Ishikawa (cell line): ENCODE results near the gene SLC38A5.

Source experiments
- CREB1 ChIP-seq: IDR thresholded peaks from 2 replicates; pipeline ENCODE4 v1.6.1; 2012; ENCODE audit warnings: low read depth
- EGR1 ChIP-seq: IDR thresholded peaks from 2 replicates; pipeline ENCODE4 v1.6.1; 2012
- EP300 ChIP-seq: IDR thresholded peaks from 2 replicates; pipeline ENCODE4 v1.6.1; 2012; ENCODE audit warnings: borderline replicate concordance
- FOXM1 ChIP-seq: IDR thresholded peaks from 2 replicates; pipeline ENCODE4 v1.6.1; 2012; ENCODE audit warnings: low read depth, borderline replicate concordance
- RAD21 ChIP-seq: IDR thresholded peaks from 2 replicates; pipeline ENCODE4 v1.6.1; 2012; ENCODE audit warnings: low read depth
- TAF1 ChIP-seq: IDR thresholded peaks from 2 replicates; pipeline ENCODE4 v1.6.1; 2012; ENCODE audit warnings: low read depth, mild to moderate bottlenecking
- TCF12 ChIP-seq: IDR thresholded peaks from 2 replicates; pipeline ENCODE4 v1.6.1; 2012; ENCODE audit warnings: low read depth
- TEAD4 ChIP-seq: IDR thresholded peaks from 2 replicates; pipeline ENCODE4 v1.6.1; 2012
- YY1 ChIP-seq: IDR thresholded peaks from 2 replicates; pipeline ENCODE4 v1.6.1; 2012; ENCODE audit warnings: low read depth
- ZBTB7A ChIP-seq: IDR thresholded peaks from 2 replicates; pipeline ENCODE4 v1.6.1; 2012; ENCODE audit warnings: low read depth
- TF ChIP-seq, protein P1 (sequence below): IDR thresholded peaks from 2 replicates; pipeline ENCODE4 v1.6.1; 2012; ENCODE audit warnings: low read depth, mild to moderate bottlenecking

DNA sequence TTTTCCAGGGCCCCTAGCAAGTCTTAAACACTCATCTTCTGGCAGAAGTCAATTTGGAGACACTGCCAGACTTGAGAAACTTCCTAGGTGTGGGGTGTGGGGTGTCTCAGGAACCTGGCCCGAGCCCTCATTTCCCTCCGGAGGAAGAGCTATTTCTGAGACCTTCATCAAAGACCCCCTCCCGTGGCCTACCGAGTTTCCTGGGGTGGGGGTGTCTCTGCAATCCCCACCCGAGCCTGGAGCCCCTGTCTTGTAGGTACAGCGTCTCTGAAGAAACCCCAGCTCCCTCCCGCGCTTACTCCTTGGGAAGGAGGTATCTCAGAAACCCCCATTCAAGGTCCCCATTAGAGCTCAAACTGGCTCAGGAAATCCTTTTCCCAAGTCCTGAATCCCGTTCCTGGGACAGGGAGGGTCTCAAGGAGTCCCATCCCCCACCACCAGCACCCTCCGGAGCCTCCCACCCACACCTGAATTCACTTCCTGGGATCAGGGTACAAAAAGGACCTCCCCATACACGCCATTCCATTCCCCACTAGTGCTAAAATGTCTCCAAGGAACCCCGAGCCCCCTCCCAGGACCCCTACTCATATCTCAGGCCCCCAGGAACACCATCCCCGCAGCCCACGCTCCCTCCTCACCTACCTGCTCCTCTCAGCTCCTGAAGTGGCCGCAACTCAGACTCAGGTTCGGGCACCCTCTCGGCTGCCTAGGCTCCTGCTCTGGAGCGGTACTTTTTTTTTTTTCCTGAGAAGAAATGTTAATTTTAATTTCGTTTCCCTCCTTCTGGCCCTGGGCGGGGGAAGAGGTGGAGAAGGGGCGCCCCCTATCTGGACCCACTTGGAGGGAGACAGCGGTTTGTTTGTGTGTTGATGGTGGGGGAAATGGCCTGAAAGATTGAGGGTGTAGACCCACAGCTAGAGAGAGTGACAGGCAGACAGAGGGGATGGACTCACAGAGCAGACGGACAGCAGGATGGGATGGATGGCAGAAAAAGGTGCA lies 1.1 kb downstream of the SLC38A5 start:
- no peak for TF ChIP-seq YY1
- TF ChIP-seq ZBTB7A: no peak
- TF ChIP-seq EP300: no peak
- TF ChIP-seq TCF12: no peak
- no peak for TF ChIP-seq CREB1
- no peak for TF ChIP-seq TEAD4
- TF ChIP-seq TAF1: no peak
- no peak for TF ChIP-seq RAD21
- TF ChIP-seq, protein P1, sequence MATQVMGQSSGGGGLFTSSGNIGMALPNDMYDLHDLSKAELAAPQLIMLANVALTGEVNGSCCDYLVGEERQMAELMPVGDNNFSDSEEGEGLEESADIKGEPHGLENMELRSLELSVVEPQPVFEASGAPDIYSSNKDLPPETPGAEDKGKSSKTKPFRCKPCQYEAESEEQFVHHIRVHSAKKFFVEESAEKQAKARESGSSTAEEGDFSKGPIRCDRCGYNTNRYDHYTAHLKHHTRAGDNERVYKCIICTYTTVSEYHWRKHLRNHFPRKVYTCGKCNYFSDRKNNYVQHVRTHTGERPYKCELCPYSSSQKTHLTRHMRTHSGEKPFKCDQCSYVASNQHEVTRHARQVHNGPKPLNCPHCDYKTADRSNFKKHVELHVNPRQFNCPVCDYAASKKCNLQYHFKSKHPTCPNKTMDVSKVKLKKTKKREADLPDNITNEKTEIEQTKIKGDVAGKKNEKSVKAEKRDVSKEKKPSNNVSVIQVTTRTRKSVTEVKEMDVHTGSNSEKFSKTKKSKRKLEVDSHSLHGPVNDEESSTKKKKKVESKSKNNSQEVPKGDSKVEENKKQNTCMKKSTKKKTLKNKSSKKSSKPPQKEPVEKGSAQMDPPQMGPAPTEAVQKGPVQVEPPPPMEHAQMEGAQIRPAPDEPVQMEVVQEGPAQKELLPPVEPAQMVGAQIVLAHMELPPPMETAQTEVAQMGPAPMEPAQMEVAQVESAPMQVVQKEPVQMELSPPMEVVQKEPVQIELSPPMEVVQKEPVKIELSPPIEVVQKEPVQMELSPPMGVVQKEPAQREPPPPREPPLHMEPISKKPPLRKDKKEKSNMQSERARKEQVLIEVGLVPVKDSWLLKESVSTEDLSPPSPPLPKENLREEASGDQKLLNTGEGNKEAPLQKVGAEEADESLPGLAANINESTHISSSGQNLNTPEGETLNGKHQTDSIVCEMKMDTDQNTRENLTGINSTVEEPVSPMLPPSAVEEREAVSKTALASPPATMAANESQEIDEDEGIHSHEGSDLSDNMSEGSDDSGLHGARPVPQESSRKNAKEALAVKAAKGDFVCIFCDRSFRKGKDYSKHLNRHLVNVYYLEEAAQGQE: no peak
- TF ChIP-seq EGR1: no peak
- TF ChIP-seq FOXM1: no peak
